ENCODE measurements around the gene RAD50.
"Not testable (repeated sequence)": the region's sequence is repeated elsewhere in the genome, so short reads cannot be mapped to it uniquely, and the experiment has no call there.

The RAD50 gene

GRCh38 chr5:132557478-132558172, 848 bp downstream of the RAD50 start:
- peak; percentile 27 to 50 (median 37) for DNase-seq

GRCh38 chr5:132559383-132560060, 2.7 kb downstream of the RAD50 start:
- no peak for DNase-seq

GRCh38 chr5:132561601-132562000, 4.8 kb downstream of the RAD50 start:
- no peak for DNase-seq

- DNase-seq = not testable (repeated sequence)
Observed at GRCh38 chr5:132564555-132564954, 7.8 kb downstream of the RAD50 start.

- DNase-seq = no peak
Observed at GRCh38 chr5:132566657-132567056, 9.9 kb downstream of the RAD50 start.

- DNase-seq = no peak
Observed at GRCh38 chr5:132576123-132576522, 19.3 kb downstream of the RAD50 start.

GRCh38 chr5:132584560-132584959, 27.8 kb downstream of the RAD50 start:
- not testable (repeated sequence) for DNase-seq

- DNase-seq = no peak
Observed at GRCh38 chr5:132586063-132586462, 29.3 kb downstream of the RAD50 start.

GRCh38 chr5:132589467-132589866, 32.7 kb downstream of the RAD50 start:
- no peak for DNase-seq

GRCh38 chr5:132591145-132591544, 34.4 kb downstream of the RAD50 start:
- DNase-seq = no peak

GRCh38 chr5:132592521-132592920, 35.7 kb downstream of the RAD50 start:
- DNase-seq = no peak

- DNase-seq = no peak
Observed at GRCh38 chr5:132594170-132594569, 37.4 kb downstream of the RAD50 start.

- DNase-seq = no peak
Observed at GRCh38 chr5:132595624-132596023, 38.8 kb downstream of the RAD50 start.

GRCh38 chr5:132601071-132601728, 44.4 kb downstream of the RAD50 start:
- no peak for DNase-seq

GRCh38 chr5:132607095-132607494, 50.3 kb downstream of the RAD50 start:
- DNase-seq = no peak

GRCh38 chr5:132608107-132608506, 51.3 kb downstream of the RAD50 start:
- DNase-seq = no peak

- DNase-seq = no peak
Observed at GRCh38 chr5:132611965-132612364, 55.2 kb downstream of the RAD50 start.

GRCh38 chr5:132612846-132613245, 56.1 kb downstream of the RAD50 start:
- no peak for DNase-seq

GRCh38 chr5:132621699-132622098, 64.9 kb downstream of the RAD50 start:
- DNase-seq = no peak

GRCh38 chr5:132622608-132623007, 65.8 kb downstream of the RAD50 start:
- no peak for DNase-seq

GRCh38 chr5:132627470-132627869, 70.7 kb downstream of the RAD50 start:
- no peak for DNase-seq

- no peak for DNase-seq
Observed at GRCh38 chr5:132628814-132629213, 72.0 kb downstream of the RAD50 start.

- no peak for DNase-seq
Observed at GRCh38 chr5:132629230-132629944, 72.6 kb downstream of the RAD50 start.
